ENCODE measurements around the gene NDUFAF7.

Gene NDUFAF7

DNA sequence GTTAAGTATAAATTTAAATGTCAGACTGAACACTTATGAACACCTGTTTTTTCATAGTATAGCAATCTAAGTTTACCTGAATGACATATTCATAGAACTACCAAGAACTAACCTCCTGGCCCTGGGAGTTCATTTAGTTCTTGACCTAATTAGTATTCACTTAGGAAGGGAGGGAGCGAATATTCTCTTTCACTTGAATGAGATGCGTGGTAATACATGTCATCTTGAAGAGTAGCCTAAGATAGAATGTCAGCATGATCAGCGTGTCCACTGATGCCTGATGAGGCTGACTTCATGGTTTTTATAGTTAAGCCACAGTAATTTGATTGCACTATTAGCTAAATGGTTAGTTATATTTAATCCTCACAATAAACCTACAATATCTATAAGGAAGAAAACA is 13.3 kb downstream of the NDUFAF7 start:
- no peaks in the 10 kb centered on the region for H3K9me2 ChIP-seq (ENCODE audit: low read depth, low read length)
- peaks cover 87% of the 10 kb centered on the region for H3K36me3 ChIP-seq (ENCODE audit: insufficient read depth, low read length)
- H3K4me3 ChIP-seq (ENCODE audit: low read depth, low read length, poor library complexity, severe bottlenecking) = no peak overlapping the region
- no peaks in the 10 kb centered on the region for H3K9me3 ChIP-seq (ENCODE audit: low read length)
- no peaks in the 10 kb centered on the region for H3K79me2 ChIP-seq (ENCODE audit: insufficient read depth, low read length)
- H2AFZ ChIP-seq (ENCODE audit: low read length) = no peak overlapping the region
- H3F3A ChIP-seq (ENCODE audit: insufficient read depth, low read length) = no peaks in the 10 kb centered on the region
- TF ChIP-seq, protein P1, sequence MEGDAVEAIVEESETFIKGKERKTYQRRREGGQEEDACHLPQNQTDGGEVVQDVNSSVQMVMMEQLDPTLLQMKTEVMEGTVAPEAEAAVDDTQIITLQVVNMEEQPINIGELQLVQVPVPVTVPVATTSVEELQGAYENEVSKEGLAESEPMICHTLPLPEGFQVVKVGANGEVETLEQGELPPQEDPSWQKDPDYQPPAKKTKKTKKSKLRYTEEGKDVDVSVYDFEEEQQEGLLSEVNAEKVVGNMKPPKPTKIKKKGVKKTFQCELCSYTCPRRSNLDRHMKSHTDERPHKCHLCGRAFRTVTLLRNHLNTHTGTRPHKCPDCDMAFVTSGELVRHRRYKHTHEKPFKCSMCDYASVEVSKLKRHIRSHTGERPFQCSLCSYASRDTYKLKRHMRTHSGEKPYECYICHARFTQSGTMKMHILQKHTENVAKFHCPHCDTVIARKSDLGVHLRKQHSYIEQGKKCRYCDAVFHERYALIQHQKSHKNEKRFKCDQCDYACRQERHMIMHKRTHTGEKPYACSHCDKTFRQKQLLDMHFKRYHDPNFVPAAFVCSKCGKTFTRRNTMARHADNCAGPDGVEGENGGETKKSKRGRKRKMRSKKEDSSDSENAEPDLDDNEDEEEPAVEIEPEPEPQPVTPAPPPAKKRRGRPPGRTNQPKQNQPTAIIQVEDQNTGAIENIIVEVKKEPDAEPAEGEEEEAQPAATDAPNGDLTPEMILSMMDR (IDR thresholded peaks at IDR 0.05; ENCODE audit: low read length) = no peak
- TF ChIP-seq EZH2 (IDR thresholded peaks at IDR 0.05; ENCODE audit: borderline replicate concordance, low read length) = no peak
- H3K27me3 ChIP-seq (ENCODE audit: insufficient read depth, low read length) = no peaks in the 10 kb centered on the region
- no peaks in the 10 kb centered on the region for H4K20me1 ChIP-seq (ENCODE audit: insufficient read depth, low read length)
- no peak overlapping the region for H3K4me2 ChIP-seq (ENCODE audit: low read length)
- no peak overlapping the region for H3K27ac ChIP-seq (ENCODE audit: low read depth, low read length, poor library complexity, severe bottlenecking)
- no peaks in the 10 kb centered on the region for H3K4me1 ChIP-seq (ENCODE audit: insufficient read depth, low read length, severe bottlenecking)
- no peak overlapping the region for H3K9ac ChIP-seq (ENCODE audit: low read length)

DNA sequence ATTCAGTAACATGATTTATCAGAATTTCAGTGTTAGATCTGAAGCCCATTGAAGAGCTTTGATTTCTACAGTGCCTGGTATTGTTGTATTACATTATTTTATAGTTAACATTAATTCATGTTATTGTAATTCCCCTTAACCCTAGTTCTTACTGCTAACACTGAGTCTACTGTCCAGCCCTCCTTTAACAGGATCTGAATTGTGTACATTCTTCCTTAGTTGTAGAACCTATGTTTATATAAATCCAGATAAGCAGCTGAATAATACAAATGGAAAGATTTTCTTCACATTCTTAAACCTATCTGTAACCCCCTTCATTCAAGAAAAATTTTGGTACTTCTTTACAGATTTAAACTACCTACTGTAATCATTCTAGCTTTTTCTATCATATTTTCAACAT is 14.7 kb downstream of the NDUFAF7 start:
- no peaks in the 10 kb centered on the region for H3K9me2 ChIP-seq (ENCODE audit: low read depth, low read length)
- no peaks in the 10 kb centered on the region for H4K20me1 ChIP-seq (ENCODE audit: insufficient read depth, low read length)
- no peak for TF ChIP-seq EZH2 (IDR thresholded peaks at IDR 0.05; ENCODE audit: borderline replicate concordance, low read length)
- TF ChIP-seq, protein P1 (IDR thresholded peaks at IDR 0.05; ENCODE audit: low read length) = no peak
- no peak overlapping the region for H2AFZ ChIP-seq (ENCODE audit: low read length)
- H3K27me3 ChIP-seq (ENCODE audit: insufficient read depth, low read length) = no peaks in the 10 kb centered on the region
- H3K4me3 ChIP-seq (ENCODE audit: low read depth, low read length, poor library complexity, severe bottlenecking) = no peak overlapping the region
- no peak overlapping the region for H3K27ac ChIP-seq (ENCODE audit: low read depth, low read length, poor library complexity, severe bottlenecking)
- H3K4me1 ChIP-seq (ENCODE audit: insufficient read depth, low read length, severe bottlenecking) = no peaks in the 10 kb centered on the region
- no peaks in the 10 kb centered on the region for H3K9me3 ChIP-seq (ENCODE audit: low read length)
- H3F3A ChIP-seq (ENCODE audit: insufficient read depth, low read length) = no peaks in the 10 kb centered on the region
- H3K9ac ChIP-seq (ENCODE audit: low read length) = no peak overlapping the region
- peaks cover 88% of the 10 kb centered on the region for H3K36me3 ChIP-seq (ENCODE audit: insufficient read depth, low read length)
- H3K4me2 ChIP-seq (ENCODE audit: low read length) = no peak overlapping the region
- no peaks in the 10 kb centered on the region for H3K79me2 ChIP-seq (ENCODE audit: insufficient read depth, low read length)

- H3K4me1 ChIP-seq (ENCODE audit: insufficient read depth, low read length, severe bottlenecking) = no peaks in the 10 kb centered on the region
- no peak overlapping the region for H3K4me3 ChIP-seq (ENCODE audit: low read depth, low read length, poor library complexity, severe bottlenecking)
- H3K36me3 ChIP-seq (ENCODE audit: insufficient read depth, low read length) = peaks cover 91% of the 10 kb centered on the region
- no peaks in the 10 kb centered on the region for H4K20me1 ChIP-seq (ENCODE audit: insufficient read depth, low read length)
- H3K9me2 ChIP-seq (ENCODE audit: low read depth, low read length) = no peaks in the 10 kb centered on the region
- H3K4me2 ChIP-seq (ENCODE audit: low read length) = no peak overlapping the region
- H3K79me2 ChIP-seq (ENCODE audit: insufficient read depth, low read length) = no peaks in the 10 kb centered on the region
- TF ChIP-seq, protein P1 (IDR thresholded peaks at IDR 0.05; ENCODE audit: low read length) = no peak
- no peak for TF ChIP-seq EZH2 (IDR thresholded peaks at IDR 0.05; ENCODE audit: borderline replicate concordance, low read length)
- H2AFZ ChIP-seq (ENCODE audit: low read length) = no peak overlapping the region
- no peak overlapping the region for H3K27ac ChIP-seq (ENCODE audit: low read depth, low read length, poor library complexity, severe bottlenecking)
- H3F3A ChIP-seq (ENCODE audit: insufficient read depth, low read length) = no peaks in the 10 kb centered on the region
- no peaks in the 10 kb centered on the region for H3K9me3 ChIP-seq (ENCODE audit: low read length)
- no peak overlapping the region for H3K9ac ChIP-seq (ENCODE audit: low read length)
- H3K27me3 ChIP-seq (ENCODE audit: insufficient read depth, low read length) = no peaks in the 10 kb centered on the region
Measured at GRCh38 chr2:37250869-37251740, 19.6 kb downstream of the NDUFAF7 start.
